H1 (cell line): ENCODE results near the gene TMEM79. TPM values are rescaled to one million over a fixed set of nuclear protein-coding genes. Genes with fewer than 3 reads are reported as not detected.

ENCODE experiments used
- CTCF ChIA-PET: fragments of 300-600 bp; sonication (Branson Sonifier 250); formaldehyde crosslinking; loops from one replicate; lab custom pipeline; 2021; ENCODE audit not compliant: partially characterized antibody; lab: Charles Lee
- POLR2A ChIA-PET: fragments of 300-600 bp; sonication (Branson Sonifier 250); formaldehyde crosslinking; loops from one replicate; lab custom pipeline; 2021; ENCODE audit warnings: inconsistent platforms; ENCODE audit not compliant: partially characterized antibody; lab: Charles Lee
- DNase-seq, 2 experiments: peaks; one replicate each; pipeline versions ENCODE4 v3.0.0 to v3.0.0-alpha.2; 2010 to 2022; ENCODE audit warnings: low spot score in 2 of 2, low read depth in 1 of 2, mixed read lengths in 1 of 2
- FAIRE-seq: peaks from 2 replicates; lab custom pipeline; 2011; peaks lifted over from hg19 to GRCh38; lab: Jason Lieb, UNC
- H2AFZ ChIP-seq: 2 replicates; pipeline ENCODE4 v1.8.1; 2012; ENCODE audit warnings: low read length, inconsistent platforms
- H2AK5ac ChIP-seq: 2 replicates; pipeline ENCODE4 v1.6.1; 2013; ENCODE audit warnings: low read depth, low read length
- H2BK120ac ChIP-seq: replicated peaks from 2 replicates; pipeline ENCODE3; 2013; ENCODE audit warnings: low read depth, low read length, inconsistent platforms
- H2BK12ac ChIP-seq: 2 replicates; pipeline ENCODE4 v1.6.1; 2013; ENCODE audit warnings: low read depth, low read length
- H2BK15ac ChIP-seq: 2 replicates; pipeline ENCODE4 v1.6.1; 2013; ENCODE audit warnings: low read length
- H2BK20ac ChIP-seq: 2 replicates; pipeline ENCODE4 v1.6.1; 2013; ENCODE audit warnings: low read length
- H2BK5ac ChIP-seq: 2 replicates; pipeline ENCODE4 v1.6.1; 2013; ENCODE audit warnings: low read depth, low read length
- H3K14ac ChIP-seq: 2 replicates; pipeline ENCODE4 v1.6.1; 2013; ENCODE audit warnings: inconsistent platforms; ENCODE audit not compliant: insufficient read length
- H3K18ac ChIP-seq: 2 replicates; pipeline ENCODE4 v1.6.1; 2013; ENCODE audit warnings: low read length; ENCODE audit errors: extremely low read depth
- H3K23ac ChIP-seq: 2 replicates; pipeline ENCODE4 v1.6.1; 2013; ENCODE audit warnings: inconsistent platforms; ENCODE audit not compliant: insufficient read length
- H3K23me2 ChIP-seq: 2 replicates; pipeline ENCODE4 v1.6.1; 2013; ENCODE audit warnings: low read depth, low read length
- H3K27ac ChIP-seq: 2 replicates; pipeline ENCODE4 v1.6.1; 2011; ENCODE audit warnings: low read depth, low read length, inconsistent platforms
- H3K27me3 ChIP-seq, 4 experiments: replicated peaks in 1 of 4; 1 replicate in 1 of 4; 2 replicates in 3 of 4; pipeline versions ENCODE4 v1.6.1 to v1.8.1; 2011 to 2013; ENCODE audit warnings: low read length in 3 of 4, mild to moderate bottlenecking in 3 of 4, inconsistent platforms in 2 of 4, mixed read lengths in 2 of 4, moderate library complexity in 1 of 4; ENCODE audit not compliant: control insufficient read depth in 3 of 4, insufficient read depth in 3 of 4; ENCODE audit errors: extremely low read depth in 1 of 4
- H3K36me3 ChIP-seq, 4 experiments: 2 replicates each; pipeline versions ENCODE4 v1.6.1 to v1.8.1; 2011 to 2013; ENCODE audit warnings: mild to moderate bottlenecking in 4 of 4, low read length in 3 of 4, moderate library complexity in 2 of 4, control low read depth in 1 of 4, inconsistent platforms in 1 of 4; ENCODE audit not compliant: insufficient read depth in 4 of 4, control insufficient read depth in 2 of 4
- H3K4ac ChIP-seq: replicated peaks from 2 replicates; pipeline ENCODE3; 2013; ENCODE audit warnings: low read length, low read depth, mixed read lengths, inconsistent platforms; ENCODE audit not compliant: insufficient read length
- H3K4me1 ChIP-seq, 4 experiments: replicated peaks in 1 of 4; 1 replicate in 1 of 4; 2 replicates in 3 of 4; pipeline versions ENCODE4 v1.6.1 to v1.8.1; 2011 to 2013; ENCODE audit warnings: low read length in 3 of 4, inconsistent platforms in 2 of 4, mixed read lengths in 1 of 4; ENCODE audit not compliant: insufficient read depth in 4 of 4, control insufficient read depth in 3 of 4
- H3K4me2 ChIP-seq, 2 experiments: 2 replicates each; pipeline versions ENCODE4 v1.6.1 to v1.8.1; 2011 to 2013; ENCODE audit warnings: low read depth in 2 of 2, low read length in 2 of 2, control low read depth in 1 of 2, inconsistent platforms in 1 of 2, mild to moderate bottlenecking in 1 of 2; ENCODE audit not compliant: insufficient read depth in 1 of 2
- H3K4me3 ChIP-seq, 4 experiments: fragments of 200-600, 300-600 bp in 1 of 4; sonication (generic), shearing (Covaris generic), sonication (Bioruptor Twin) in 1 of 4; 2 replicates each; pipeline versions ENCODE4 v1.5.1 to v1.8.1; 2011 to 2016; ENCODE audit warnings: low read length in 4 of 4, low read depth in 3 of 4, control low read depth in 2 of 4, inconsistent platforms in 2 of 4, mild to moderate bottlenecking in 2 of 4, mixed read lengths in 1 of 4, moderate library complexity in 1 of 4; ENCODE audit not compliant: insufficient read depth in 2 of 4; ENCODE audit errors: extremely low read depth in 1 of 4
- H3K56ac ChIP-seq: replicated peaks from 2 replicates; pipeline ENCODE3; 2013; ENCODE audit warnings: low read depth, mild to moderate bottlenecking, mixed read lengths, low read length, inconsistent platforms; ENCODE audit not compliant: insufficient read length
- H3K79me1 ChIP-seq: 2 replicates; pipeline ENCODE4 v1.6.1; 2013; ENCODE audit warnings: low read depth, low read length, control low read depth
- H3K79me2 ChIP-seq, 2 experiments: 2 replicates each; pipeline versions ENCODE4 v1.6.1 to v1.8.1; 2012 to 2013; ENCODE audit warnings: low read length in 2 of 2, mild to moderate bottlenecking in 2 of 2, inconsistent platforms in 1 of 2; ENCODE audit not compliant: insufficient read depth in 2 of 2, control insufficient read depth in 1 of 2
- H3K9ac ChIP-seq, 4 experiments: replicated peaks in 1 of 4; 1 replicate in 1 of 4; 2 replicates in 3 of 4; pipeline versions ENCODE4 v1.6.1 to v1.8.1; 2011 to 2013; ENCODE audit warnings: low read depth in 3 of 4, low read length in 3 of 4, control low read depth in 2 of 4, mild to moderate bottlenecking in 2 of 4, moderate library complexity in 2 of 4, inconsistent platforms in 1 of 4; ENCODE audit errors: extremely low read depth in 1 of 4
- H3K9me3 ChIP-seq, 2 experiments: 2 replicates each; pipeline versions ENCODE4 v1.6.1 to v1.8.1; 2012 to 2013; ENCODE audit warnings: mild to moderate bottlenecking in 2 of 2, moderate library complexity in 2 of 2, control low read depth in 1 of 2, inconsistent platforms in 1 of 2, low read depth in 1 of 2, low read length in 1 of 2, mixed read lengths in 1 of 2; ENCODE audit not compliant: insufficient read depth in 2 of 2
- H4K20me1 ChIP-seq, 2 experiments: replicated peaks in 1 of 2; 2 replicates each; pipeline versions ENCODE3 to v1.8.1; 2011 to 2013; ENCODE audit warnings: inconsistent platforms in 2 of 2, low read length in 2 of 2, mild to moderate bottlenecking in 1 of 2; ENCODE audit not compliant: insufficient read depth in 2 of 2, control insufficient read depth in 1 of 2
- H4K5ac ChIP-seq: 2 replicates; pipeline ENCODE4 v1.6.1; 2013; ENCODE audit warnings: low read length, low read depth, mixed read lengths, inconsistent platforms; ENCODE audit not compliant: insufficient read length
- H4K8ac ChIP-seq: 2 replicates; pipeline ENCODE4 v1.8.0; 2013; ENCODE audit warnings: mild to moderate bottlenecking, moderate library complexity, low read length, inconsistent platforms; ENCODE audit not compliant: insufficient read depth; ENCODE audit errors: extremely low read depth
- H4K91ac ChIP-seq: replicated peaks from 2 replicates; pipeline ENCODE3; 2013; ENCODE audit warnings: low read length, mixed read lengths, inconsistent platforms; ENCODE audit not compliant: insufficient read length
- CBX5 ChIP-seq: fragments of 300-800, 300-1000 bp; sonication (generic); IDR thresholded peaks from 2 replicates; pipeline ENCODE4 v1.7.1; 2016; ENCODE audit warnings: antibody characterized with exemption, low read length, low read depth
- CBX8 ChIP-seq: fragments of 300-800, 300-1000 bp; sonication (generic); IDR thresholded peaks from 2 replicates; pipeline ENCODE4 v1.7.1; 2016; ENCODE audit warnings: low read depth, low read length, borderline replicate concordance
- CHD2 ChIP-seq: IDR thresholded peaks from 2 replicates; pipeline ENCODE4 v1.6.1; 2012; ENCODE audit warnings: low read length, improper control_type of control experiment
- EGR1 ChIP-seq: IDR thresholded peaks from 2 replicates; pipeline ENCODE4 v1.6.1; 2011; ENCODE audit warnings: low read depth, low read length, borderline replicate concordance
- EZH2 ChIP-seq: fragments of 200-600 bp; sonication (generic); IDR thresholded peaks from 2 replicates; pipeline ENCODE4 v1.7.1; 2012; ENCODE audit warnings: low read depth, mild to moderate bottlenecking, moderate library complexity, low read length, inconsistent platforms; ENCODE audit not compliant: severe bottlenecking
- NANOG ChIP-seq: IDR thresholded peaks from 2 replicates; pipeline ENCODE4 v1.6.1; 2011; ENCODE audit warnings: low read length, low read depth, mild to moderate bottlenecking, inconsistent platforms; ENCODE audit not compliant: insufficient read depth, poor library complexity, severe bottlenecking
- NRF1 ChIP-seq: IDR thresholded peaks from 2 replicates; pipeline ENCODE4 v1.6.1; 2011; ENCODE audit warnings: mild to moderate bottlenecking, low read depth, low read length, improper control_type of control experiment
- RBBP5 ChIP-seq: IDR thresholded peaks from 2 replicates; pipeline ENCODE4 v1.7.1; 2012; ENCODE audit warnings: low read depth, mild to moderate bottlenecking, inconsistent platforms, low read length, moderate library complexity, borderline replicate concordance
- SAP30 ChIP-seq: fragments of 300-600 bp; sonication (generic); IDR thresholded peaks from 2 replicates; pipeline ENCODE4 v1.7.1; 2012; ENCODE audit warnings: low read length, moderate library complexity, mild to moderate bottlenecking, inconsistent platforms; ENCODE audit not compliant: insufficient read depth, insufficient replicate concordance
- TAF7 ChIP-seq: optimal IDR thresholded peaks from 2 replicates; pipeline ENCODE3; 2011; ENCODE audit warnings: low read depth, mild to moderate bottlenecking, inconsistent platforms, low read length, moderate library complexity, borderline replicate concordance
- ZNF274 ChIP-seq: IDR thresholded peaks from 2 replicates; pipeline ENCODE4 v1.7.0; 2012; ENCODE audit warnings: low read length, borderline replicate concordance; ENCODE audit errors: extremely low read depth
- WGBS, 2 experiments: shearing (Covaris generic) in 1 of 2; methylation state at CpG; one replicate each; pipeline versions ENCODE4 v1.1.6 to v1.1.7; 2013 to 2015; ENCODE audit warnings: low lambda C conversion rate in 2 of 2, mixed read lengths in 2 of 2, inconsistent platforms in 1 of 2, low coverage in 1 of 2, missing lambda C conversion rate in 1 of 2; ENCODE audit not compliant: insufficient replicate concordance in 2 of 2, insufficient coverage in 1 of 2, insufficient read length in 1 of 2; ENCODE audit errors: extremely low coverage in 1 of 2, missing lambda C conversion rate in 1 of 2; 5-methylcytosine and 5-hydroxymethylcytosine counted together
- polyA plus RNA-seq, 7 experiments: library from polyadenylated mRNA; depleted of rRNA in 3 of 7; stranded (reverse) in 5 of 7; unstranded in 2 of 7; fragments of >200 nt in 5 of 7; fragments of 200-250 nt in 2 of 7; gene quantifications; 1 replicate in 5 of 7; 2 replicates in 1 of 7; 4 replicates in 1 of 7; pipeline versions ENCODE4 v1.2.1 to v1.2.3, GENCODE V29; 2011 to 2013; ENCODE audit warnings: missing spikeins in 2 of 7, mixed read lengths in 2 of 7
- total RNA-seq: library from RNA; stranded (reverse); fragmentation: NEBNext Ultra II Directional; extraction: Animal tissue kit (Norgen Biotek cat#: 25700); gene quantifications from 2 replicates; pipeline ENCODE4 v1.2.1, GENCODE V29; 2021

TMEM79 gene
- total and polyA plus RNA-seq, 2 of the 8 experiments (the other 6 are each of a cell fraction or from before 2014, with no cell fraction given): 2.1 to 2.3 TPM

- Histone ChIP-seq H3K56ac (peak within 1 kb of the TSS; percentile 85), H3K79me2 (peaks cover 23 to 37% of the 10 kb centered on the region in 2 experiments), H3K4ac (no peak within 1 kb of the TSS), H2BK15ac (no peak within 1 kb of the TSS; the same call in 1 of the 2 replicates), H3K9me3 (no peaks in the 10 kb centered on the region), H3K36me3 (peaks cover 9 to 21% (median 16%) of the 10 kb centered on the region in 4 experiments; a peak in 7 of 8 replicates), H2BK120ac (no peak within 1 kb of the TSS), H2AFZ (peak within 1 kb of the TSS; percentile 45), H3K14ac (no peak within 1 kb of the TSS), H3K4me2 (peak within 1 kb of the TSS; percentile 91 to 92), H3K27ac (peak within 1 kb of the TSS; percentile 90), H3K4me3 (peak within 1 kb of the TSS; percentile 74 to 93 (median 85)), H3K9ac (peak within 1 kb of the TSS; percentile 92 to 97 (median 96)), H3K18ac (peak within 1 kb of the TSS; percentile 63; the same call in 1 of the 2 replicates), H4K20me1 (peaks cover 3 to 17% of the 10 kb centered on the region in 2 experiments), H2BK5ac (peak within 1 kb of the TSS; percentile 93), H4K5ac (peak within 1 kb of the TSS; percentile 65), H4K8ac (peak within 1 kb of the TSS; percentile 98; the same call in 1 of the 2 replicates), H3K23ac (no peak within 1 kb of the TSS), H2BK20ac (no peak within 1 kb of the TSS), H2AK5ac (no peak within 1 kb of the TSS; the same call in 1 of the 2 replicates), H4K91ac (peak within 1 kb of the TSS; percentile 20), H3K27me3 (no peaks in the 10 kb centered on the region), H2BK12ac (no peak within 1 kb of the TSS), H3K4me1 (peaks cover 0 to 10% (median 3%) of the 10 kb centered on the region in 4 experiments; a peak in 2 of 7 replicates), H3K79me1 (peaks cover 10% of the 10 kb centered on the region), H3K23me2 (peaks cover 13% of the 10 kb centered on the region)
- FAIRE-seq (peak; percentile 75), DNase-seq (peak; percentile 94 to 96)
- 2% methylated on average over 46 of the region's 50 CpGs; no CpG with 5 or more reads in 1 of the 2 experiments for WGBS, 2 experiments
- ChIA-PET CTCF (interaction anchor here (0.7 to 5.3 kb wide), 15 partner anchors 12 to 1032 kb away, joined by 3 to 25 read pairs (median 3); no protein-coding TSS in a partner anchor), POLR2A (interaction anchor here (0.7 to 17.4 kb wide), 29 partner anchors 9 to 370 kb away, joined by 3 to 221 read pairs (median 5); partner anchors contain the start of genes BGLAP, CCT3, GLMP and PAQR6)
- TF ChIP-seq CHD2 (peak; percentile 100), NANOG (peak; percentile 82), RBBP5 (peak; percentile 60; the same call in 1 of the 2 replicates), NRF1 (no peak), SAP30 (peak; percentile 19), ZNF274 (no peak), EZH2 (no peak), CBX5 (no peak), TAF7 (peak; percentile 91), CBX8 (no peak), EGR1 (no peak)
Measured at GRCh38 chr1:156282479-156283222, 1.5 kb upstream of the TMEM79 start, which contains the start of gene SMG5. TSS of gene SMG5 (minus strand) at chr1:156282825. CDS start at chr1:156282680, 145 bp downstream.
